HG03571 (cell line): ENCODE measurements around the gene TNFAIP8L1.
A peak's percentile ranks its signal among the peaks of the same experiment; 100 is the strongest.

ENCODE experiments used
- ATAC-seq: cut with Tn5 transposase; IDR thresholded peaks from one replicate; pipeline ENCODE4 v1.9.1; 2021; ENCODE audit not compliant: unreplicated experiment

TNFAIP8L1 gene

GRCh38 chr19:4647676-4648644, 8.6 kb downstream of the TNFAIP8L1 start:
- no peak for ATAC-seq

GRCh38 chr19:4649392-4650047, 10.2 kb downstream of the TNFAIP8L1 start:
- no peak for ATAC-seq

DNA sequence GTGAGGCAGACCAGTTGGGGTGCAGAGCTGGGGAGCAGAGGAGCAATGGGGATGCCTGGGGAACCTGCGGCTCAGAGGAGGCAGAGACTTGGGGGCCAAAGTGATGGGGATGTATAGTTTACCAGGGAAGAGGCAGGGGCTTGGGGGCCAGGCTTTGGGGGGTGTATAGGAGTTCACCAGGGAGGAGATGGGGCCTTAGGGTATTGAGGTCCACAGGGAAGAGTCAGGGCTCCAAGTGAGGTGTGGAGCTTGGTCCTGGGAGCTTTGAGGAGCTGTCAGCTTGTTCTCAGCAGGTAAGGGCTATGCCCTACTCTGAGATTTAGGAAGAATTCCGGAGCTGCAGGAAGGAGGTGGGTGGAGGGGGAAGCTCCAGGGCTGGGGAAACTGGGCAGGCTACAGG, 10.8 kb downstream of the TNFAIP8L1 start:
- no peak for ATAC-seq

GRCh38 chr19:4652075-4652474, 12.8 kb downstream of the TNFAIP8L1 start:
- ATAC-seq: no peak

DNA sequence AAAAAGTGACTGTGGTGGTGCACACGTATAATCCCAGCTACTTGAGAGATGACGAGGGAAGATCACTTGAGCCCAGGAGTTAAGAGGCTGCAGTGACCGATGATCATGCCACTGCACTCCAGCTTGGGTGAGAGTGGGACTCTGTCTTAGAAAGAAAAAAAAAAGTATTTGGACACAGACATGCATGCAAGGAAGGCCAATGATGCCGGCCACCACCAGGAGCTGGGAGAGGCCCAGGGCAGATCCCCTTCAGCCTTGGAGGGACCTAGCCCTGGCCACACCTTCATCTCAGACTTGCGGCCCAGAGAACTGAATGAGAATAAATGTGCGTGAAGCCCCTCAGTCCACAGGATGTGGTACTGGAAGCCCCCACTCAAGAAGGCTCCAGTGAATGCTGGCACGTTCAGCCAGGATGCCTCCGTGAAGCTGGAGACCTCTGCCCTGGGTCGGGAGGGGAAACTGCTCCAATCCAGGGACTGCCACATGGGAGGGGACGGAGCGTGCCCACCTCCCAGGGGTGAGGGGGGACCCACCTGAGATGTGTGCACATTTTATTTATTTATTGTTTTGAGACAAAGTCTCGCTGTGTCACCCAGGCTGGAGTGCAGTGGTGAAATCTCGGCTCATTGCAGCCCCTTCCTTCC, 14.6 kb downstream of the TNFAIP8L1 start:
- ATAC-seq: no peak

- ATAC-seq: no peak
Observed at GRCh38 chr19:4654437-4655361, 15.4 kb downstream of the TNFAIP8L1 start.

DNA sequence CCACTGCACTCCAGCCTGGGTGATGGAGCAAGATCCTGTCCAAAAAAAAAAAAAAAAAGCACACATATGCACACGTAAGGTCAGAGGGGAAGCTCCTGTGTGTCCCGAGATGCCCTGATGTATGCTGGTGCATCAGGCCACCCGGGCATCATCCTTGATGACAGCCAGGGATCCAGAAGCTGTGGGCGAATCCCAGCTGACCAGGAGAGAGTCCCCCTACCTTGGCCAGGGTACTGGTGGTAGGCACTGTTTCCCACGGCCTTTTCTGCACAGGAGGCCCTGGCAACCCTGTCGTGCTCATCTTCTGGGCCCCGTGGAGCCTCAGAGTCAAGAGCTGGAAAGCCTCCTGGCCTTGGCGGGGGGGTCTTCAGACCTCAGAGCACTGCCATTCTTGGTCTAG, 16.8 kb downstream of the TNFAIP8L1 start:
- ATAC-seq: no peak

- ATAC-seq: no peak
Observed at GRCh38 chr19:4657262-4657661, 17.9 kb downstream of the TNFAIP8L1 start.

- no peak for ATAC-seq
Observed at GRCh38 chr19:4657835-4658234, 18.5 kb downstream of the TNFAIP8L1 start.

GRCh38 chr19:4660181-4660791, 21.0 kb downstream of the TNFAIP8L1 start:
- no peak for ATAC-seq

DNA sequence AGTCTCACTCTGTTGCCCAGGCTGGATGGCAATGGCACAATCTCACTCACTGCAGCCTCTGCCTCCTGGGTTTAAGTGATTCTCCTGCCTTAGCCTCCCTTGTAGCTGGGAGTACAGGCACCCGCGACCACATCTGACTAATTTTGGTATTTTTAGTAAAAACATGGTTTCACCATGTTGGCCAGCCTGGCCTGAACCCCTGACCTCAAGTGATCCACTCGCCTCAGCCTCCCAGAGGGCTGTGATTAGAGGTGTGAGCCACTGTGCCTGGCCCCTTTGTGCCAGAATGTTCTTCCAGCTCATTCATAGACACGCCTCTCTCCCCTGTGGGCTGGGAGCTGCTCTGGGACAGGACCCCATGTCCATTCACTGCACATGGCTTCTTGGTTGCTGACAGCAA, 21.7 kb downstream of the TNFAIP8L1 start:
- no peak for ATAC-seq

DNA sequence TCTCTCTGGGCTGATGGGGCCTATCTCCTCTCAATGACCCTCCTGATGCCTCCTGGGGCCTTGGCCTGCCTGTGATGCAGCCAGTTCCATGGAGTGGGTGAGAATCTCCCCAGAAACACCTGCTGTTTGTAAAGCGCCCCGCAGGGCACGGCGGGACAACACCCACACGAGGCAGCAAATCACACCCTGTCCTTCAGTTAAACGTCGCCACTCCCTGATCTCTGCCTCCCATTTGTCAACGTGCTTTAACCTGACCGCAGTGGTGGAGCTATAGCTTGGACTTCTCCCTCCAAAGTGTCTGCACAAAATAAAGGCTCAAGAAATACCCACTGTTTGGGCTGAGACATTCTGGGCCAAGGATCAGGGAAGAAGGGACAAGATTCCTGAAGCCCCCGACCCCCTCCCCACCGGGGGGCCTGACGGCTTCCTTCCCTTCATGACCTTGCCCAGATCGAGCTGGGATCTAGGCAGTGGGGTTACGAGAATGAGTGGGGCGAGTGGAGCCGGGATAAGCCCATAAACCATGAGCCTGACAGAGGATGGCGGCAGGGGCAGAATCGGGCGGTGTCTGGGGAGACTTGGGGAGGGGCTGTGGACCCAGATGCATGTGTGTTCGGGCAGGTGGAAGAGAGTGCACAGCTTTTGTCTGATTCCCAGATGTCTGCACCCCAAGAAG, 22.8 kb downstream of the TNFAIP8L1 start:
- ATAC-seq: no peak

- no peak for ATAC-seq
Observed at GRCh38 chr19:4662812-4663211, 23.5 kb downstream of the TNFAIP8L1 start.

DNA sequence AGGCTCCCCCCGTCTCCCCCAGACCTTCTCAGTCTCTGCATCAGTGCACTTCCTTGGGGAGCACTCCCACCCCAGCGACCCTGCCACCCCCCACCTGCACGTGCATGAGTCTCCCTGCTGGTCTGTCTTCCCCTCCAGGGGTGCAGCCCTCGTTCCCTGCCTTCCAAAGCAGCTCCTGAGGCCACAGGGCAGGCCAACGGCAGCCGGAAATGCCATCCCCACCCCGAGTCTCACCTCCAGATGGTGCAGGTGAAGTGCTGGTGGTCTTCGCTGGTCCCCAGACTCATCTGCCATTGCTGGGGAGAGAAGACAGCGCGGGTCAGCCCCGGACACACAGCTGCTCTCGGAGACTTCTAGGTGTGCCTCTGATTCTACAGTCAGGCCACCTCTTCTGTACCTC, 25.3 kb downstream of the TNFAIP8L1 start:
- ATAC-seq: no peak

- peak; percentile 82 for ATAC-seq
Observed at GRCh38 chr19:4669723-4670480, 30.6 kb downstream of the TNFAIP8L1 start, which contains the start of gene MYDGF. MYDGF (minus strand) TSS chr19:4670342; CDS start chr19:4670334, 8 bp downstream.

DNA sequence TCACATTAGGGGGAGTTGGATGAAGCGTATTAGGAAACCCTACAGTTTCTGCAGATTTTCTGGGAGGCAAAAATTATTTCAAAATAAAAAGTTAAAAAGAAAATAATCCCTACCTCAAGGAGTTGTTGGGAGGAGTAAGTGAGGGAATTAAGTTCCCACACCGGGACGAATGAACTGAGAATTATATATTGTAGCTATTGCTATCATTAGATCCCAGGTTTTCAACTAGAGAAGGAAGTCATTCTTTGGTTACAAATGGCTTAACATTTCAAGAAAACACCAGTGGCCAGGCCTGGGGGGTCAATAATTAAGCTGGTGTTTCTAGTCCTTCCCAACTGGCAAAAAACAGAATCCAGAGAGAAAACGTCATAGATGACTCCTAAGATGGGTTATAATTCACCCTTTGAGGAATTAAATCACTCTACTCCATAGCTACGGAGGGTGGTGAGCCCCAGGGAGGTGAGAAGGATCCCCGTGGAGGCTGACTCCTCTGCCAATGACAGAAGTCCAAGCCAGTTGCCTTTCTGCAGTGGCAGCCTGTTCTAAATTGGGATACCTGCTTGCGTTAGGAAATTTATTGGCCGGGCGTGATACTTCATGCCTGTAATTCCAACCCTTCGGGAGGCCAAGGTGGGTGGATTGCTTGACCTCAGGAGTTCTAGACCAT, 32.0 kb downstream of the TNFAIP8L1 start:
- no peak for ATAC-seq

DNA sequence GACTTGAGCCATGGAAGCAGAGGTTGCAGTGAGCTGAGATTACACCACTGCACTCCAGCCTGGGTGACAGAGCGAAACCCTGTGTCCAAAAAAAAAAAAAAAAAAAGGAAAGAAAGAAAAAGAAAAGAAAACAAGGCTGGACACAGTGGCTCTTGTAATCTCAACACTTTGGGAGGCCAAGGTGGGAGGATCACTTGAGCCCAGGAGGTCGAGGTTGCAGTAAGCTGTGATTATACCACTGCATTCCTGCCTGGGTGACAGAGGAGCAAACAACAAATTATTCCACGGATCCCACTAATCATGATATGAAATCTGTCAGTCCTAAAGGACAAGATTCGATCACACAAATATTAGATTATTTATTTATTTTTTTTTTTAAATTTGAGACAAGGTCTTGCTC, 33.9 kb downstream of the TNFAIP8L1 start:
- no peak for ATAC-seq

DNA sequence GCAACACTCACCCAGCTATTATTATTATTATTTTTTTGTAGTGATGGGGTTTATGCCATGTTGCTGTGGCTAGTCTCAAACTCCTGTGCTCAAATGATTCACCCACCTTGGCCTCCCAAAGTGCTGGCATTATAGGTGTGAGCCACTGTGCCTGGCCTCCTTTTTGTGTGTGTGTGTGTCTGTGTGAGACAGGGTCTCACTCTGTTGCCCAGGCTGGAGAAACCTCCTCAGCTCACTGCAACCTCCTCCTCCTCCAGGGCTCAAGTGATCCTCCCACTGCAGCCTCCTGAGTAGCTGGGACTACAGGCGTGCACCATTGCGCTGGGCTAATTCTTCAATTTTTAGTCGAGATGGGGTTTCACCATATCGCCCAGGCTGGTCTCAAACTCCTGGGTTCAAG, 34.4 kb downstream of the TNFAIP8L1 start:
- ATAC-seq: no peak
